ENCODE data around the gene PROC. TPM values are rescaled to one million over a fixed set of nuclear protein-coding genes. Genes with fewer than 3 reads are reported as not detected.

PROC gene
- polyA plus RNA-seq (ENCODE audit: insufficient read length in 3 of 3), result 1 to 10 TPM; 3.2 to 6.5 (median 3.6) TPM
- long read RNA-seq, donor 1, result 0 reads
- long read RNA-seq, donor 2, result 0 reads
- long read RNA-seq, donor 3, result 0 reads
- long read RNA-seq, donor 4, result 0 reads
- long read RNA-seq, donor 5, result 0 reads
- long read RNA-seq, donor 6, partial matches to known transcripts, result 0 of 1 reads
- long read RNA-seq, donor 6, other reads (novel, unspliced or antisense), result 0 of 1 reads
- long read RNA-seq, donor 7, result 0 reads
- long read RNA-seq, donor 8, partial matches to known transcripts, result 14 of 15 reads
- long read RNA-seq, donor 8, other reads (novel, unspliced or antisense), result 0 of 15 reads
- long read RNA-seq, donor 9, result 0 reads
- long read RNA-seq, donor 10, result 0 reads
- long read RNA-seq, donor 11, result 0 reads
- long read RNA-seq, donor 12, result 0 reads
- long read RNA-seq, donor 13, result 0 reads
- long read RNA-seq, donor 14, result 0 reads
- long read RNA-seq, donor 15, result 0 reads
- long read RNA-seq, donor 16, result 0 reads

- no peak for DNase-seq (ENCODE audit: extremely low read depth in 1 of 11, low read depth in 9 of 11, low spot score in 4 of 11)
Measured at GRCh38 chr2:127418300-127419111, at the start of gene PROC. Gene PROC (plus strand): TSS chr2:127418427. CDS start chr2:127419943, 1,516 bp downstream.

GRCh38 chr2:127370010-127370409, 48.2 kb upstream of the PROC start:
- no peak for DNase-seq (ENCODE audit: extremely low read depth in 1 of 11, low read depth in 9 of 11, low spot score in 4 of 11)

GRCh38 chr2:127371037-127371436, 47.2 kb upstream of the PROC start:
- no peak for DNase-seq (ENCODE audit: extremely low read depth in 1 of 11, low read depth in 9 of 11, low spot score in 4 of 11)

GRCh38 chr2:127373362-127374083, 44.7 kb upstream of the PROC start:
- DNase-seq (ENCODE audit: extremely low read depth in 1 of 11, low read depth in 9 of 11, low spot score in 4 of 11), result no peak

GRCh38 chr2:127376257-127376656, 42.0 kb upstream of the PROC start:
- no peak for DNase-seq (ENCODE audit: extremely low read depth in 1 of 11, low read depth in 9 of 11, low spot score in 4 of 11)

- no peak for DNase-seq (ENCODE audit: extremely low read depth in 1 of 11, low read depth in 9 of 11, low spot score in 4 of 11)
Measured at GRCh38 chr2:127377262-127377661, 41.0 kb upstream of the PROC start.

- DNase-seq (ENCODE audit: extremely low read depth in 1 of 11, low read depth in 9 of 11, low spot score in 4 of 11), result no peak
Measured at GRCh38 chr2:127378720-127379119, 39.5 kb upstream of the PROC start.

- no peak for DNase-seq (ENCODE audit: extremely low read depth in 1 of 11, low read depth in 9 of 11, low spot score in 4 of 11)
Measured at GRCh38 chr2:127379712-127380355, 38.4 kb upstream of the PROC start.

- no peak for DNase-seq (ENCODE audit: extremely low read depth in 1 of 11, low read depth in 9 of 11, low spot score in 4 of 11)
Measured at GRCh38 chr2:127381762-127382161, 36.5 kb upstream of the PROC start.

- DNase-seq (ENCODE audit: extremely low read depth in 1 of 11, low read depth in 9 of 11, low spot score in 4 of 11), result no peak
Measured at GRCh38 chr2:127382831-127383230, 35.4 kb upstream of the PROC start.

- no peak for DNase-seq (ENCODE audit: extremely low read depth in 1 of 11, low read depth in 9 of 11, low spot score in 4 of 11)
Measured at GRCh38 chr2:127384529-127384928, 33.7 kb upstream of the PROC start.

GRCh38 chr2:127386246-127386645, 32.0 kb upstream of the PROC start:
- DNase-seq (ENCODE audit: extremely low read depth in 1 of 11, low read depth in 9 of 11, low spot score in 4 of 11), result no peak

- DNase-seq (ENCODE audit: extremely low read depth in 1 of 11, low read depth in 9 of 11, low spot score in 4 of 11), result peak in 10 of 11 donors; percentile 63 to 83 (median 76)
Measured at GRCh38 chr2:127386764-127387654, 31.2 kb upstream of the PROC start.

- DNase-seq (ENCODE audit: extremely low read depth in 1 of 11, low read depth in 9 of 11, low spot score in 4 of 11), result peak; percentile 66 to 91 (median 87)
Measured at GRCh38 chr2:127387655-127388422, 30.4 kb upstream of the PROC start, which contains the start of gene MAP3K2. Gene MAP3K2 (minus strand): TSS chr2:127387975. CDS start chr2:127343129, 44,846 bp downstream.

GRCh38 chr2:127388423-127389164, 29.6 kb upstream of the PROC start:
- DNase-seq (ENCODE audit: extremely low read depth in 1 of 11, low read depth in 9 of 11, low spot score in 4 of 11), result no peak

GRCh38 chr2:127389778-127390435, 28.3 kb upstream of the PROC start:
- DNase-seq (ENCODE audit: extremely low read depth in 1 of 11, low read depth in 9 of 11, low spot score in 4 of 11), result no peak
